ENCODE data around the gene SYNGR3. TPM values are rescaled to one million over a fixed set of nuclear protein-coding genes. Genes with fewer than 3 reads are reported as not detected.

SYNGR3 gene
- polyA plus RNA-seq, 3 donors, result 0.20 to 0.29 TPM; not detected in 1

DNA sequence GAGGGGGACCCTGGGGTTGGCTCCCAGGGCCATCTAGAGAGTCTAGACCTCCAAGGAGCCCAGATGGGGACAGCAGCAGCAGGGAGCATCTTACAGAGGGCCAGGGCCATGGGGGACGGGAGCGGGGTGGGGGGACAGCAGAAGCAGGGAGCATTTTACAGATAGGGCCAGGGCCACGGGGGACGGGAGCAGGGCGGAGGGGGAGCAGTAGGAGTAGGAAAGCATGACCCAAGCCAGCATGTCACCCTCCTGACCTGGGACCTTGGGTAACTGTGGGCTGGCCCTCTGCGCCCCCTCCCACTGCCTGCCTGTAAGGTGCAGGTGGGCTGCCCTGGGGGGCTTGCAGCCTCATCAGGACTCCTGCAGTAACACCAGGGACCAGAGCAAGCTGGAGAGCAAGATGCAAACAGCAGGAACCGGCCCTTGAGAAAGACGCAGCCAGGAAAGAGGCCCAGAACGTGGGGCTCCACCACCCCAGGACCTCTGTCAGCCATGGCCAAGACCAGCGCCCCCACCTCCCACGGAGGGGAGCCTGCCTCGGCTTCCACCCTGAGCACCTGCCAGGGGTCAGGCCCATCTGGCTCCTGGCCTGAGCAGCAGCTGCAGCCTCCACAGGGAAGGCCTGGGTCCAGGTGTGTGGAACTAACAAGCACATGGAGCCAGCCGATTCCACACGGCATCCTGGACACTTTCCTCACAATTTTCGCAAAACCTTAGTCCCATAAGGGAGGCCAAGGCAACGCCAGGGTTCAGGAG is 17.5 kb downstream of the SYNGR3 start:
- H3K4me1 Mint-ChIP-seq, result peaks cover 50% of the 10 kb centered on the region
- H3K4me3 ChIP-seq (replicated peaks in 1 of 3; ENCODE audit: low read depth in 2 of 3, low read length in 3 of 3), result peak overlapping the region in 1 of 3 experiments; percentile 85
- H3K27ac Mint-ChIP-seq, result peak overlapping the region in 2 of 7 donors; percentile 21 to 75

DNA sequence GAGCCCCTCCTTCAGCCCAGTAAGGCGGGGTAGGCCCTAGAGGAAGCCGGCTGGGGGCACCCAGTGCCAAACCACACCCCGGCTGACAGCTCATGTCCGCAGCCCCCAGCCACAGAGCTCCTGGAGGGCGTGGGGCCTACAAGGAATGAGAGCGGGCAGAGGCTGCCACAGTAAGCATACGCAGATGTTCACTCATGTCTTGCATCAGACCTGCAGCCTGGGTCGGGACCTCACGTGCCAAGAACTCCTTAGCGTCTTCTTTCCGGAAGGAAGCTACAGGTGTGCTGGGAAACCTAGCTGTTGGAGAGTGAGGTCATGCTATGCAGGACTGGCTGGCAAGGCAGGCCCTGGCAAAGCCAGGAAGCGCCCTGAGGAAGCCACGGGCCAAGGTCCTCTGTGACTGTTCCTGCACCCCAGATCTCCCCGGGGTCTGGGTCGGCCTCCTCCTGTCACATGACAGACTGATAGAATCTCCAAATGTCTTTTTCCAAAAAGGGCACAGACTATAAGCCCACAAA is 18.3 kb downstream of the SYNGR3 start:
- H3K4me2 ChIP-seq (replicated peaks; ENCODE audit: extremely low read depth, low read length, poor library complexity, severe bottlenecking), result peak overlapping the region; percentile 94
- no peak overlapping the region for H2AFZ ChIP-seq (ENCODE audit: insufficient read depth, low read depth, low read length, poor library complexity, severe bottlenecking)
- WGBS (ENCODE audit: insufficient coverage), result 0% methylated on average over 15 of the region's 15 CpGs
- Mint-ChIP-seq H3K27me3 (ENCODE audit: low read depth in 3 of 3) (peaks cover 0 to 1% (median 0%) of the 10 kb centered on the region in 3 donors), H3K4me3 (peak overlapping the region; percentile 81 to 89), H3K27ac (peak overlapping the region; percentile 72 to 91 (median 85)), H3K9me3 (peaks cover 0 to 2% (median 0%) of the 10 kb centered on the region in 7 donors), H3K4me1 (peaks cover 50% of the 10 kb centered on the region), H3K36me3 (peaks cover 4 to 11% of the 10 kb centered on the region in 2 donors)
- H3K27ac ChIP-seq (ENCODE audit: low read depth in 1 of 2, low read length in 2 of 2), result peak overlapping the region in 1 of 2 donors; percentile 85
- no peaks in the 10 kb centered on the region for H3K27me3 ChIP-seq (ENCODE audit: control insufficient read depth in 2 of 2, insufficient read depth in 2 of 2, low read length in 2 of 2)
- H3K9me3 ChIP-seq (replicated peaks in 1 of 2; ENCODE audit: control insufficient read depth in 1 of 2, insufficient read depth in 1 of 2, low read length in 2 of 2), result no peaks in the 10 kb centered on the region
- peak overlapping the region in 2 of 3 experiments; percentile 59 to 85 for H3K4me3 ChIP-seq (replicated peaks in 1 of 3; ENCODE audit: low read depth in 2 of 3, low read length in 3 of 3)
- TF ChIP-seq, protein P1, sequence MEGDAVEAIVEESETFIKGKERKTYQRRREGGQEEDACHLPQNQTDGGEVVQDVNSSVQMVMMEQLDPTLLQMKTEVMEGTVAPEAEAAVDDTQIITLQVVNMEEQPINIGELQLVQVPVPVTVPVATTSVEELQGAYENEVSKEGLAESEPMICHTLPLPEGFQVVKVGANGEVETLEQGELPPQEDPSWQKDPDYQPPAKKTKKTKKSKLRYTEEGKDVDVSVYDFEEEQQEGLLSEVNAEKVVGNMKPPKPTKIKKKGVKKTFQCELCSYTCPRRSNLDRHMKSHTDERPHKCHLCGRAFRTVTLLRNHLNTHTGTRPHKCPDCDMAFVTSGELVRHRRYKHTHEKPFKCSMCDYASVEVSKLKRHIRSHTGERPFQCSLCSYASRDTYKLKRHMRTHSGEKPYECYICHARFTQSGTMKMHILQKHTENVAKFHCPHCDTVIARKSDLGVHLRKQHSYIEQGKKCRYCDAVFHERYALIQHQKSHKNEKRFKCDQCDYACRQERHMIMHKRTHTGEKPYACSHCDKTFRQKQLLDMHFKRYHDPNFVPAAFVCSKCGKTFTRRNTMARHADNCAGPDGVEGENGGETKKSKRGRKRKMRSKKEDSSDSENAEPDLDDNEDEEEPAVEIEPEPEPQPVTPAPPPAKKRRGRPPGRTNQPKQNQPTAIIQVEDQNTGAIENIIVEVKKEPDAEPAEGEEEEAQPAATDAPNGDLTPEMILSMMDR (IDR thresholded peaks at IDR 0.05), result no peak
- intact Hi-C loops (cut with micrococcal nuclease), result loop anchor here (5.0 to 10.0 kb wide), 4 partner anchors 39 to 247 kb away; partner anchors contain the start of genes ECI1 (in 1 of the 2), NTHL1 (in 1 of the 2) and TSC2 (in 1 of the 2)
- H3K4me1 ChIP-seq (ENCODE audit: control insufficient read depth in 1 of 2, insufficient read depth in 2 of 2, low read length in 2 of 2), result peaks cover 40 to 67% of the 10 kb centered on the region in 2 donors
- peaks cover 60% of the 10 kb centered on the region for H3K79me2 ChIP-seq (ENCODE audit: insufficient read depth, low read length)
- peak in 1 of 3 donors; percentile 47 for DNase-seq
- no peak overlapping the region for H3K9ac ChIP-seq (ENCODE audit: insufficient read depth, low read length, poor library complexity, severe bottlenecking)
- peaks cover 5% of the 10 kb centered on the region in 2 donors for H3K36me3 ChIP-seq (replicated peaks in 1 of 2; ENCODE audit: control insufficient read depth in 1 of 2, insufficient read depth in 2 of 2, low read length in 2 of 2)
- peaks cover 57% of the 10 kb centered on the region for H4K20me1 ChIP-seq (ENCODE audit: insufficient read depth, low read length)

More for the DNA sequence above, 17.5 kb downstream of the SYNGR3 start:
- H3K4me3 Mint-ChIP-seq, result peak overlapping the region; percentile 81 to 83
- no peaks in the 10 kb centered on the region for H3K27me3 ChIP-seq (ENCODE audit: control insufficient read depth in 2 of 2, insufficient read depth in 2 of 2, low read length in 2 of 2)
- peaks cover 7 to 14% of the 10 kb centered on the region in 2 donors for H3K36me3 Mint-ChIP-seq
- WGBS (ENCODE audit: insufficient coverage), result 66% methylated on average over 13 of the region's 16 CpGs
- peaks cover 64% of the 10 kb centered on the region for H4K20me1 ChIP-seq (ENCODE audit: insufficient read depth, low read length)
- peaks cover 0 to 1% (median 0%) of the 10 kb centered on the region in 3 donors for H3K27me3 Mint-ChIP-seq (ENCODE audit: low read depth in 3 of 3)
- H3K79me2 ChIP-seq (ENCODE audit: insufficient read depth, low read length), result peaks cover 60% of the 10 kb centered on the region
- intact Hi-C loops (cut with micrococcal nuclease), result loop anchor here (5.0 to 10.0 kb wide), 4 partner anchors 40 to 248 kb away; partner anchors contain the start of genes ECI1 (in 1 of the 2), NTHL1 (in 1 of the 2) and TSC2 (in 1 of the 2)
- H3K9me3 Mint-ChIP-seq, result peaks cover 0 to 2% (median 0%) of the 10 kb centered on the region in 7 donors
- H3K36me3 ChIP-seq (replicated peaks in 1 of 2; ENCODE audit: control insufficient read depth in 1 of 2, insufficient read depth in 2 of 2, low read length in 2 of 2), result peaks cover 12 to 13% of the 10 kb centered on the region in 2 donors
- TF ChIP-seq, protein P1 (IDR thresholded peaks at IDR 0.05), result no peak
- no peak for DNase-seq
- H3K4me1 ChIP-seq (ENCODE audit: control insufficient read depth in 1 of 2, insufficient read depth in 2 of 2, low read length in 2 of 2), result peaks cover 40 to 67% of the 10 kb centered on the region in 2 donors
- H3K9ac ChIP-seq (ENCODE audit: insufficient read depth, low read length, poor library complexity, severe bottlenecking), result peak overlapping the region; percentile 19
- H3K9me3 ChIP-seq (replicated peaks in 1 of 2; ENCODE audit: control insufficient read depth in 1 of 2, insufficient read depth in 1 of 2, low read length in 2 of 2), result no peaks in the 10 kb centered on the region
- H3K27ac ChIP-seq (ENCODE audit: low read depth in 1 of 2, low read length in 2 of 2), result no peak overlapping the region
- H3K4me2 ChIP-seq (replicated peaks; ENCODE audit: extremely low read depth, low read length, poor library complexity, severe bottlenecking), result peak overlapping the region; percentile 94
- no peak overlapping the region for H2AFZ ChIP-seq (ENCODE audit: insufficient read depth, low read depth, low read length, poor library complexity, severe bottlenecking)

Measured in CD14-positive monocyte (primary cell).